Endothelial cell of umbilical vein (primary cell): ENCODE data around the gene SSR4.

Experiments
- EZH2 ChIP-seq: IDR thresholded peaks from 2 replicates; pipeline ENCODE4 v1.6.1; 2012; ENCODE audit warnings: borderline replicate concordance, low read depth, mild to moderate bottlenecking, moderate library complexity, low read length, inconsistent platforms; ENCODE audit not compliant: severe bottlenecking
- JUN ChIP-seq: IDR thresholded peaks from 2 replicates; pipeline ENCODE4 v1.6.1; 2011; ENCODE audit warnings: borderline replicate concordance, low read depth; ENCODE audit not compliant: insufficient read length, insufficient read depth
- MYC ChIP-seq: IDR thresholded peaks from one replicate; pipeline ENCODE4 v1.6.1; 2011; ENCODE audit warnings: mild to moderate bottlenecking, low read depth, low read length
- POLR2A ChIP-seq: IDR thresholded peaks from 2 replicates; pipeline ENCODE4 v1.6.1; 2012; ENCODE audit warnings: low read depth, mild to moderate bottlenecking, control low read depth, low read length
- POLR2AphosphoS5 ChIP-seq: IDR thresholded peaks from 2 replicates; pipeline ENCODE4 v1.6.1; 2012; ENCODE audit warnings: low read depth, mild to moderate bottlenecking, control low read depth, low read length, moderate library complexity; ENCODE audit not compliant: insufficient read depth
- TF ChIP-seq, protein P1 (sequence below): IDR thresholded peaks from 2 replicates; pipeline ENCODE4 v1.6.1; 2011; ENCODE audit not compliant: insufficient read depth, insufficient read length
- TF ChIP-seq, protein P2 (sequence below), 2 donors: IDR thresholded peaks; 1 replicate in 1 of 2; 2 replicates in 1 of 2; pipeline ENCODE4 v1.5.1; 2011; ENCODE audit warnings: low read length in 2 of 2, mild to moderate bottlenecking in 2 of 2, moderate library complexity in 2 of 2, control low read depth in 1 of 2, inconsistent platforms in 1 of 2, low read depth in 1 of 2; ENCODE audit not compliant: insufficient read depth in 1 of 2; ENCODE audit errors: extremely low read depth in 1 of 2

DNA sequence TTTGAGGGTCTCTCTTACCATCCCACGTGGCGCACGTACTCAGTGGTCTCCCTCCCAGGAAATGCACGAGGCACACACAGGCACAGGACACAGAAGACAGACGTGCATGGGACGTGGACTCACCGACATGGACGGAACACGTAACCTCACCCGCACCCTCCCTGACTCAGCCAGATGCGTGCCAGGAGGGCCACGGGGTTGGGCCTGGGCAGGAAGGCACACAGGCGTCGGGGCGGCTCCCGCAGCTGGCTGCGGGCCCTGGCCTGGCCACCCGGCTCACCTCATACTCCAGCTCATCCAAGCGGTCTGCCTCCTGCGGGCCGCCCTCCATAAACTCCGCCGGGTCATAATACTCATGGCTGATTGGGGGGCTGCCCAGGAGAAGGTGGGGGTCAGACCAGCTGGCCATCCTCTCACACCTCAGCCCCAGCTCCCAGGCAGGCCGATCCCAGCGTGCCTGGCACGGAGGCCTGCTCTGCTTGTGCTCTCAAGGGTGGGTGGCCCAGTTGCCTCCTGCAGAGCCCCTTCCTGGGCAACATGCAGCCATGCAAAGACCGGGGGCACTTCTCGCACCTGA, 12.6 kb downstream of the SSR4 start:
- TF ChIP-seq POLR2AphosphoS5 (no peak), EZH2 (no peak), MYC (no peak), POLR2A (no peak), JUN (no peak)
- TF ChIP-seq, protein P1, sequence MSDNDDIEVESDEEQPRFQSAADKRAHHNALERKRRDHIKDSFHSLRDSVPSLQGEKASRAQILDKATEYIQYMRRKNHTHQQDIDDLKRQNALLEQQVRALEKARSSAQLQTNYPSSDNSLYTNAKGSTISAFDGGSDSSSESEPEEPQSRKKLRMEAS, result no peak
- TF ChIP-seq, protein P2, sequence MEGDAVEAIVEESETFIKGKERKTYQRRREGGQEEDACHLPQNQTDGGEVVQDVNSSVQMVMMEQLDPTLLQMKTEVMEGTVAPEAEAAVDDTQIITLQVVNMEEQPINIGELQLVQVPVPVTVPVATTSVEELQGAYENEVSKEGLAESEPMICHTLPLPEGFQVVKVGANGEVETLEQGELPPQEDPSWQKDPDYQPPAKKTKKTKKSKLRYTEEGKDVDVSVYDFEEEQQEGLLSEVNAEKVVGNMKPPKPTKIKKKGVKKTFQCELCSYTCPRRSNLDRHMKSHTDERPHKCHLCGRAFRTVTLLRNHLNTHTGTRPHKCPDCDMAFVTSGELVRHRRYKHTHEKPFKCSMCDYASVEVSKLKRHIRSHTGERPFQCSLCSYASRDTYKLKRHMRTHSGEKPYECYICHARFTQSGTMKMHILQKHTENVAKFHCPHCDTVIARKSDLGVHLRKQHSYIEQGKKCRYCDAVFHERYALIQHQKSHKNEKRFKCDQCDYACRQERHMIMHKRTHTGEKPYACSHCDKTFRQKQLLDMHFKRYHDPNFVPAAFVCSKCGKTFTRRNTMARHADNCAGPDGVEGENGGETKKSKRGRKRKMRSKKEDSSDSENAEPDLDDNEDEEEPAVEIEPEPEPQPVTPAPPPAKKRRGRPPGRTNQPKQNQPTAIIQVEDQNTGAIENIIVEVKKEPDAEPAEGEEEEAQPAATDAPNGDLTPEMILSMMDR (IDR thresholded peaks at IDR 0.05; ENCODE audit: extremely low read depth in 1 of 2, insufficient read depth in 1 of 2, low read depth in 1 of 2, low read length in 2 of 2), result no peak
